ENCODE data around the gene CCDC71.
A peak's percentile ranks its signal among the peaks of the same experiment; 100 is the strongest.

The CCDC71 gene

DNA sequence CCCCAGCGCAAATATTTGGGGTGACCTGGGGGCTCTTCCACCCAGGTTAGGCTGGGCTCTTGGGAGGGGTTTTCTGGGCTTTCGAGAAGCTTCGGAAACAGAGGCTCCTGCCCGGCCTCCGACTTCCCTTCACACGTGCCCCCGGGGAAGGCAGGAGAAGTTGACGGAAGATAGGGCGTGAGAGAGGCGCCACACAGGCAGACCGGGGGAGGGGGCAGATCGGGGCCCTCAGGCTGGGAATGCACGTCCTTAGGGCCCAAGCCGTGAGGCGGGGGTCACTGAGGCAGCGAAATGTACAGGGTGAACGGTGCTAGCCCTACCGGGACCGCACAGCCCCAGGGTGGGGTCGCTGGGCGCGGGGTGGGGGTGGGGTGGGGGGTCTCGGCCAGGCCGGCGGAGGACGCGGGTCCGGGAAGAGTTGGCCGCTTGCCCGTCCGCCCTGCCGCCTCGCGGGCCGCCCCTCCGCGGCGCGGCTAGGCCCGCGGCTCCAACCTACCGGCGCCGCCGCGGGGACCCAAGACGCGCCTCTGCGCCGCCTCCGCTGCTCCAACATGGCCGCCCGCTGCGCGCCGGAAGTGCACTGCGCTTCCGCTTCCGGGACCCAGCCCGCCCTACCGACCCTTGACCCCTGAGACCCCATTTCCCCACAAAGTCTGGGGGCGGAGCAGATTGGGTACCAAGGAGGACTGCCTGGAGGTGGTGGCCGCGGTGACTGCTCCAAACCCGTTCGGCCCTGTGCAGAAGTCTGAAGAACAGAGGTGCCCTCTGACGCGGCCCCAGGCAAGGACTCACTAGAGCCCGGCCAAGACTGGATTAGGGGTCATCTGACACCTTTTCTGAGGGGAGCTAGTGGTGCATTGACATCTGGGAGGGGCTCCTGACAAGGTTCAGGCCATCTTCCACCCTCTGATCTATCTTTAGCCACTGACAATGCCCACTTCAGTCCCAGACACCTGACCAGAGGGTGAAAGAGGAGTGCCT, at the start of gene CCDC71:
Gene CCDC71, minus strand, starts transcription at position 561 of the 981 bp plus-strand sequence. CDS start 2,123 bp downstream, outside the sequence.
- DNase-seq: peak in 54 of 58 donors; percentile 13 to 80 (median 50)

DNA sequence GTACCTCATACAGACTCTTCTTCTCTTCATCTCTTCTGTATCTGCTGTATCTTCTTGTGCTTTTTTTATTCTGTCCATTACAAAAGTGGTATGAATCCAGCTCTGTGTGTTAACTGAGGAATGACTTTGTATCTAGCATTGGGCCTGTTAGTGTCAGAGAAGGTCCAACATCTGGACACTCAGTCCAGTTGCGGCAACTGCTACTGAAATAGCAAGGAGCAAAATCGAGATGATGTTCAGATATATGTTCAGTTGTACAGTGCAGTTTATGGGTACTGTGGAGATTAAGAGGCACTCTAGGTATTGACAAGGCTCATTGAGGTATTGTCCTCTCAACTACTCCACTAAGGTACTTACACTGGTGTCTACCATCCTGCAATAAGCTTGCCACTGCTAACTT, 47.9 kb upstream of the CCDC71 start:
- DNase-seq: no peak

DNA sequence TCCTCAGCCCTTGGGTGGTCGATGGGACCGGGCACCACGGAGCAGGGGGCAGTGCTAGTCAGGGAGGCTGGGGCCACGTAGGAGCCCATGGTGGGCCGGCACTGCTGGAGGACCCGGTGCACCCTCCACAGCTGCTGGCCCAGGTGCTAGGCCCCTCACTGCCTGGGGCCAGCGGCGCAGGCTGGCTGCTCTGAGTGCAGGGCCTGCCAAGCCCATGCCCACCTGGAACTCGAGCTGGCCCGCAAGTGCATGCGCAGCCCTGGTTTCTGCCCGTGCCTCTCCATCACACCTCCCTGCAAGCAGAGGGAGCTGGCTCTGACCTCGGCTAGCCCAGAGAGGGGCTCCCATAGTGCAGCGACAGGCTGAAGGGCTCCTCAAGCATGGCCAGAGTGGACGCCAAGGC, 47.4 kb upstream of the CCDC71 start:
- no peak for DNase-seq

DNA sequence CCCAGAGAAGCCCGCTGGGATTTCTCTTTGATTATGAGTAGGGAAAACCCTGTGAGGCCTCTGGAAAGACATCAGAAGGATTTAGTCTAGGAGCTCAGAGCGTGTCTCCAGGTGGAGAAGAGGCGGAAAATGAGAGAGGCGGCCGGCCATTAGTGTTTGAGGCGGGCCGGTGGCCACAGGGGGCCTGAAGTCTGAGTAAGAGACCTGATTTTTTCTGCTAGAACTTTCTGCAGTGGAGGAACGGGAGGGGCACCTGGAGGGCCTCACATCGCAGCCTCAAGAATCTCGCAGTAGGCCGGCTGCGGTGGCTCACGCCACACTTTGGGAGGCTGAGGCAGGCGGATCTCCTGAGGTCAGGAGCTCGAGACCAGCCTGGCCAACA, 33.8 kb upstream of the CCDC71 start:
- DNase-seq: no peak

DNA sequence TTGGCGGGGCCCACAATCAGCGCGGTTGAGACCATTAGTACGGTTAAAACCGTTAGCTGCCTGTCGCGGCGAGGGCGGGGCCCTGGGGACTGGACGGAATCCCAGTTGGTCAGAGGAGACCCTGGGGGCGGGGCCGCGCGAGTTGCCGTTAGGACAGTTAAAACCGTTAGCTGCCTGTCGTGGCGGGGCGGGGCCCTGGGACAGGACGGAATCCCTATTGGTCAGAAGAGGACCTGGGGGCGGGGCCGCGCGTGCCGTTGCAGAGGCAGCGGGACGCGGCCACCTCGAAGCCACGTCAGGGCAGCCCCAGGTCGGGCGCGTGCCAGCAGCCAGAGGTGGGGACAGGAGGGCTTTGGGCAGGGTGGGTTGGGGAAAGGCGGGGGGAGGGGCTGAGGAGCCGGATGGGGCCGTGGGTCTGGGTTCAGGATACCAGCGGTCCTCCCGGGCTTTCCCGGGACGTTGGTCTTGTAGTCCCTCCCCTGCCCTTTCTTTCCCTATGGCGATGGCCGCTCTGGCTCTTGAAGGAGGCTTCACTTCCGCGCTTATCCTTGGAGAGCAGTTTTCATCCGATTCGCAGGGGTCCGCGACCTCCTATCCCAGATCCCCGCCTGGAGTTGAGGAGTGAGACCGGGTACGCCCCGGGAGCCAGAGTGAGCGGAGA, 33.2 kb upstream of the CCDC71 start:
- DNase-seq: peak in 49 of 58 donors; percentile 6 to 77 (median 47)

DNA sequence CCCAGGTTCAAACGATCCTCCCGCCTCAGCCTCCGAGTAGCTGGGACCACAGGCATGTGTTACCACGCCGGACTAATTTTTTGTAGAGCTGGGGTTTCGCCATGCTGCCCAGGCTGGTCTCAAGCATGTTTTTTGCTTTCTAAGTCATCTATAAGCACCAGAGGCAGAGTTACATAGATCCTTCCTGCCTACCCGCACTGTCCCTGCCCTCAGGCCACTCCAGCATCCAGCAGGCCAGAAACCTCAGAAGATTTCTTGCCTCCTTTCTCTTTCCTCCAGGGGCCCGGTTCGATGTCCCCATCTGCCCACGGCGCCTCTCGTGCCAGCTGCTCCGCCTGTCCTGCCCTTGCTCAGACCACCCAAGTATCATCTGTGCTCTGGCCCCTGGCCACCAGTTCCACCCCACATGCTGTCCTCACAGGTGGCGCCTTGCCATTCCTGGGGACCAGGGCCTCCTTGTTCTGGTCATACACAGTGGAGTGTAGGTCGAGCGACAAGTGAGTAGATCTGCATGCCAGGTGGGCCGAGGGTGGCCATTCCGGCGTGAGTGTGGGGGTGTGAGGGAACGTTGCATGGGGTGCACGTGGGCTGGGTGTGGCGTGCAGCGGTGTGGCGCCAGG, 32.6 kb upstream of the CCDC71 start:
- no peak for DNase-seq

DNA sequence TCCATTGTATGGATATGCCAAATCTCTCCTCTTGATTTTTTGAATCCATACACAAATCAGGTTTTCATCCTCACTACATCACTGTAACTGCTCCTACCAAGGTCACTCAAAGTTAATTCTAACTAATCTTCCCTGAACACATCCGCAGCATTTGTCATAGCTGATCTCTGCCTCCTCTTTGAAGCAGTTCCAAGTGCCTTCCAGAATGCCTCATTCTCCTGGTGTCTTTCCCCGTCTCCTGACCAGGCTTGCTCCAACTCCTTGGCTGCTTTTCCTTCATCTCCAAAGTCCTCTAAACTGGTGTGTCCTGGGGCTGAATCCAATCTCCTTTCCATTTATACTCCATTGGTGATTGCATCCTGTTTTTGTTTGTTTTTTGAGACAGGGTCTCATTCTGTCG, 32.0 kb upstream of the CCDC71 start:
- no peak for DNase-seq

DNA sequence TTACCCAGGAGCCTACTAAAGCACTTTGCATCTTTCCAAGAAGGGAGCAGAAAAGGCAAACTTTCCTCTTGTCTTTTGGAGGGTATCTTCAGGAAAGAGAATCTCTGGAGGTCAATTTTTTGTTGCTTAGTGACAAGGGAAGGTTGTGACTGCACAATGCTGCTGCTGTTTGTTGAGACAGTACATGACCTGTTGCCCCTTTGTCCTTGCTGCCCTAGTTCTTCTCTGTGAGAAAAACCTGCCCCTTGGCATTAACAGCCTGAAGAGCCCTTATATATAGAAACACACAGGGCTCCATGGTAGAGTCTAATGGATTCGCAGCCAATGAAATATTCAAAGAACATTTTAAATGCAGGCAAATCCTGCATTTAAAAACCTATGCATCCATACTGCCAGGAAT, 25.6 kb upstream of the CCDC71 start:
- DNase-seq: no peak

DNA sequence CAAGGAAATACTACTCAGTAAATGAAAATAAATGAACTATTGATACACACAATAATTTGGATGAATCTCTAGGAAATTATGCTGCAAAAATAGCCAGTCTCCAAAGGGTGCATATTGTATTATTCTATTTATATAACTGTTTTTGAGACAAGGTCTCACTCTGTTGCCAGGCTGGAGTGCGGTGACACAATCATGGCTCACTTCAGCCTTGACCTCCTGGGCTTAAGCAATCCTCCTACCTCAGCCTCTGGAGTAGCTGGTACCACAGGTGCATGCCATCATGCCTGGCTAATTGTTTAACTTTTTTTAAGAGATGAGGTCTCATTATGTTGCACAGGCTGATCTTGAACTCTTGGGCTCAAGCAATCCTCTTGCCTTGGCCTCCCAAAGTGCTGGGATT, 17.7 kb upstream of the CCDC71 start:
- DNase-seq: no peak

DNA sequence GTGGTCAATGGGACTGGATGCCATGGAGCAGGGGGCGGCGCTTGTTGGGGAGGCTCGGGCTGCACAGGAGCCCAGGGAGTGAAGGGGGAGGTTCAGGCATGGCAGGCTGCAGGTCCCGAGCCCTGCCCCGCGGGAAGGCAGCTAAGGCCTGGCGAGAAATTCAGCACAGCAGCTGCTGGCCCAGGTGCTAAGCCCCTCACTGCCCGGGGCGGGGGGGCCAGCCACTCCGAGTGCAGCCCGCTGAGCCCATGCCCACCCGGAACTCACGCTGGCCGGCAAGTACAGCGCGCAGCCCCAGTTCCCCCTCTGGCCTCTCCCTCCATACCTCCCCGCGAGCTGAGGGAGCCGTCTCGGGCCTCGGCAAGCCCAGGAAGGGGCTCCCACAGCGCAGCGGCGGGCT, 16.6 kb upstream of the CCDC71 start:
- DNase-seq: no peak

DNA sequence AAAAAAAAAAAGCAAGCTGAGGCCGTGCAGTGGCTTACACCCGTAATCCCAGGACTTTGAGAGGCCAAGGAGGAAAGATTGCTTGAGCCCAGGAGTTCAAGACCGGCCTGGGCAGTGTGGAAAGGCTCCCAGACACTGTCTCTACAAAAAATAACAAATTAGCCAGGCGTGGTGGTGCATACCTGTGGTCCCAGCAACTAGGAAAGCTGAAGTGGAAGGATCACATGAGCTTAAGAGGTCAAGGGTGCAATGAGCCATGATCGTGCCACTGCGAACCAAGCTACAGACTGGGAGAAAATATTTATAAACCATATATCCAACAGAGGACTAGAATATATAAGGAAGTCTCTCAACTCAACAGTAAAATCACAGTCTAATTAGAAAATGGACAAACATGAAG, 15.2 kb upstream of the CCDC71 start:
- no peak for DNase-seq

DNA sequence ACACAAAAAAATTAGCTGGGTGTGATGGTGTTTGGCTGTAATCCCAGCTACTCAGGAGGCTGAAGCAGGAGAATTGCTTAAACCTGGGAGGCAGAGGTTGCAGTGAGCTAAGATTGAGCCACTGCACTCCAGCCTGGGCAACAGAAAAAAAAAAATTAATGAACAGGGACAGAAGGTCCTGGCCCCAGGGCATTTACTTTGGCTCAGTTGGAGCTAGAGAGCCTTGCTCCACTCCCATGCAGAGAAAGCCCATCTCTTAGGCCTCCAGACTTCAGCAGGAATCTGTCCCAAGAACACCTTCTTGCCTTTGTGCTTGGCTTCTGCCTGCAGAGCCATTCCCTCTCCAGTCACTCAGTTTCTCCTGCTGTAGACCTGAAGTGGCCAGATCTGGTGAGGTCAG, 14.0 kb upstream of the CCDC71 start:
- no peak for DNase-seq

DNA sequence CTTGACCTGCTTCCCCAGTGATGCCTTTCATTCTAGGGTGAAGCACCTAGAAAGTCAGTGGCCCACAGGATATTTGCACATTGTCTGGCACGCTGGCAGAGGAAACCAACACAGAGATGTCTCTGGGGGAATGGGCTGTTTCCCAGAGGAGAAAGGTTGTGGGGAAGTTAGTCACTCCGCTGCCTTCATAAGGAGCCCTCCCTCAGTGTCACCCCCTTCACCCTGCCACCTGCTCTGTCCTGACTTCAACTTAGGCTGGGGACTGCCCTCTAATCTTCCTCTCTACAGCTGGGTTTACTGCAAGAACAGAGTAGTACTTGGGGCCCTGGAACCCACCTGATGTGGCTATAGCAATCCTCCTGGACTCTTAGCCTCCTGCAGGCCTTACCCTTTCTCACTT, 10.9 kb upstream of the CCDC71 start:
- DNase-seq: no peak

DNA sequence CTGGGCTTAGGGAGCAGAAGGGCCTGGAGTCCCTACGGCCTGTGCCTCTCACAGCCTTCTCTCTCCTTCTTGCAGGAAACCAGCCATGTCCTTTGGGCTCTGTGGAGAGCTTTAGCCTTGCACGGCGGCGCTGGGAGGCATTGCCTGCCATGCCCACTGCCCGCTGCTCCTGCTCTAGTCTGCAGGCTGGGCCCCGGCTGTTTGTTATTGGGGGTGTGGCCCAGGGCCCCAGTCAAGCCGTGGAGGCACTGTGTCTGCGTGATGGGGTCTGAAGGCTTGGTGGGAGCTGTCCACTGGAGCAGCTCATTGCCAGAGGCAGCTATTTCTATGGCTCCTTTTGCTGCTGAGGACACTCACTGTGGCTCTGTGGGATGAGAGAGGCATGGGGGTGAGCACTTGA, 9.4 kb upstream of the CCDC71 start:
- no peak for DNase-seq

DNA sequence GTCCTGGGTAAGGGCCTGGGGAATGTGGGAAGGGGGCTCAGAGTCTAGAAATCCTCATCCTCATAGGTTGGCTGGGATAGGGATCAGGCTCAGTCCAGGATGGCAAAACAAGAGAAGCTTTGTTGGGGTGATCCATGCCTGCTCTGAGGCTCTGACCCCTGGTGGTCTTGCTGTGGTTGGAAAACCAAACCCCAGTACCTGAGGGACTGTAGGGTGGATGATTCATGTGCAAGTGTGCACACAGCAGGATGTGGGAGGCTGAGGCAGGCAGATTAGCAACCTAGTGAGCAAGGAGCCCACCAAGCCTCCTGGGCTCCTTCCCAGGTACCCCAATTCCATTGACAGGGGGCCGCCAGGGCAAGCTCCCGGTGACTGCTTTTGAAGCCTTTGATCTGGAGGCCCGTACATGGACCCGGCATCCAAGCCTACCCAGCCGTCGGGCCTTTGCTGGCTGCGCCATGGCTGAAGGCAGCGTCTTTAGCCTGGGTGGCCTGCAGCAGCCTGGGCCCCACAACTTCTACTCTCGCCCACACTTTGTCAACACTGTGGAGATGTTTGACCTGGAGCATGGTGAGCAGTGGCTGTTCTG, 8.4 kb upstream of the CCDC71 start:
- DNase-seq: no peak

DNA sequence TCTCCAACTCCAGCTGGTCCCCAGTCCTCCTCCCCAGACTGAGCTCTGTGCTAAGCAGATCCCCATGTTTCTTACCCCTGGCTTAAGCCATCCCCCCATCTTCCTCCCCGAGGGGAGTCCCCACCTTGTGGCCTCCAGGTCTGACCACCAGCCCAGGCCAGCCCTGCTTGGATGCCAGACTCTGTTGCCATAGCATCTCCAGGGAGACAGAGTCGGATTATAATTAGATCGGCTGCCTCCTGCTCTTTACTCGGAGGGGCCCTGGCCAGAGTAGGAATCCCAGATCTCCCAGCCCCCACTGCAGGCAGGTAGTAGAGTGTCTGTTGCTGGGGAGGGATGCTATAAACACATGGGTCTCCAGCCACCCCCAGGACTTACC, 7.7 kb upstream of the CCDC71 start:
- peak in 3 of 58 donors; percentile 4 to 20 (median 6) for DNase-seq

DNA sequence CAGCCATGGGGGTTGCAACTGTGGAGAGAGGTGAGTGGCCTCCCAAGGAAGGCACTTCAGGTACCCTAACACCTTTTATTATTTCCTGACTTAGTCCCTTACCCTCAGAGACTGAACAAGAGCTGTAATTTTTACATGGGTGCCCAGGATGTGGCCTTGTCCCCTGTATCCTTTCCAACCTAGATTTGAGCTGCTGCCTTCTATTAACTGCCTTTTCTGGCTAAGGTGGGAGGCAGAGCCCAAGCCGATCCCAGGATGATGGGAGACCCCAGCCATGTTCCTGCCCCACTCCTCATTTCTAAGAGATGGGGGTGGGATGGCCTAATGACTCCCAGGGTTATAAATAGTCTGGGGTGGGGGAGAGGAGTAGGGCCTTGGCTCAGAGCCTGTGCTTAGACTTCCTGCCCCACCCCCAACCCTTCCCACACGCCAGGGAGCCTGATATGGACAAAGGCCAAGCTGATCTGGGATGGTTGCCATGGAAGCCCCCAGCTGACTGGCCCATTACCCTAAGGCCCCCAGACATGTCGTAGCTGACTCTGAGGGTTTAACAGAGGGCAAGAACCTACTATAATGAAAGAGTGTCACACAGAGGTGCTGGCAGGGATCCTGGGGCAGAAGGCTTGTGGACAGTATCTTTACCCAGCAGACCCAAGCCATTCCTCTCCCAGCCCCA, 7.1 kb upstream of the CCDC71 start:
- DNase-seq: peak in 2 of 58 donors; percentile 25 to 57

DNA sequence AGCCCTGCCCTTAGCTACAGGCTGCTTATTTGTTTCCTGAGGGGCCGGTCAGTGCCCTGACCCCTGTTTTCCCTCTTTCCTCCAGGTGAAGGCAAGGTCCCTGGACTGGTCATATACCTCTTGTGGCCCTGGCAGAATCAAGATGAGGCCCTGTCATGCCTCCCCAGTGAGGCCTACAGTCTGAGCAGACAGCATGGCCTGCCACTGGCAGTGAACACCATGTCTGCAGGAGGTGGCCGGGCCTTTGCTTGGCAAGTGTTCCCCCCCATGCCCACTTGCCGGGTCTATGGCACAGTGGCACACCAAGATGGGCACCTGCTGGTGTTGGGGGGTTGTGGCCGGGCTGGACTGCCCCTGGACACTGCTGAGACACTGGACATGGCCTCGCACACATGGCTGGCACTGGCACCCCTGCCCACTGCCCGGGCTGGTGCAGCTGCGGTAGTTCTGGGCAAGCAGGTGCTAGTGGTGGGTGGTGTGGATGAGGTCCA, 6.5 kb upstream of the CCDC71 start:
- peak in 2 of 58 donors; percentile 6 to 11 for DNase-seq

DNA sequence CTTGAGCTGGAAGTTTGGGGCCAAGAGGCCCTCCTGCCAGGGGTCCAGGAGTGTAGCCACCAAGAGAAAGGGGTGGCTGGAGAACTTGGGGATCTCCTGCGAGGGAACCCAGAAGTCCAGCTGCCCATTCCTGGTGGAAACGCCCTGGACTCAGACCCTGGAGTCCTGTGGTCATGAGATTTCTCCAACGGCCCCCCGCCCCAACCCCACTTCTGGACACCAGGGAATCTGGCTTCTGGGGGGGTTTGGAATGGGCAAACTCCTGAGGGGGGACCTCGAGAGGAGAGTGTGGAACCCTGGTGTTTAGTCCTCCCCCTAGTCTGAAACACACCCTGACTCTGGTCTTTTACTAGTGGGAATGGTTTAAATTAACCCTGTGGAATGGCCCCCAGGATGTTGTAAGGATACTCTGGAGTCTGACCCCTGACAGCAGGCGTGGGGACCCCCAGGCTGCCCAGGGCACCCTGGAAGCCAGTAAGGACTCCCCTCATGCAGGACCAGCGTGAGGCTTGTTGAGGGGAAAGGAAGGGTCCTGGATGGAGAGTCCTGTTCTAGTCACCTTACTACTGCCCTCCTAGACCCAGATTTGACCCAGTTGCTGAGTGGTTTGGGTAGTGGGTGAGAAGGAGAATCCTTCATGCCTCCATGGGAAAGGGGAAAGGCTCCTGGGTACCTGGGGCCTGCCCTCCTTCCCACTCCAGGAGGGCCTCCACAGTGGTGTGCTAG, 5.8 kb upstream of the CCDC71 start:
- no peak for DNase-seq

DNA sequence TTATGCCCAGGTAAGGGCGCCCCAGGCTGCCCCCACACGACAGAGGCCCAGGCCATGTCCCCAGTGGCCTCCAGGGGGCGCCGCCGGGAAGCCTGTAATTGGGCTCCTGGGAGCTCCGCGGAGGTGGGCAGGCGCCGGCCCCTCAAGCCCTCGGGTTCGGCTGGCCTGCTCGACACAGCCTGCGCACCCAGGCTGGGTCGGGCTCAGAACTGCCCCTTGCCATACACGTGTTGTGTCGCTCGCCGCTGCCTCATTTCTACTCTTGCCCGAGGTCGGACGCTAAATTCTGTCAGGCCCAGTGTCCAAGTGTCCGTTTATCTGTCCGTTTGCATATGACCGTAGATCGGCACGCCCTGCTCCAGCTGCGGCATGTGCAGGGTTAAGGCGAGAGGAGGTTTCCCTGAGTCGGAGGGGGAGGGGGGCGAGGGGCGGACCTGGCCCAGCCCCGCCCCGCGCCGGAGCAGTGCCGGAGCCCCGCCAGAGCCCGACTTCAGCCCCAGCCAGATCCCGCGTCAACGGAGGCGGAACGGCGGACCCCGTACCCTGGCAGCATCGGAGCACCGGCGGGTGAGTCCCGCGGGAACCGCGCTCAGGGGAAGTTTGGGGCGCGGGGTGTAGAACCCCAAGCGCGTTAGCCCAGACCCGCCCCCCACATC, 5.1 kb upstream of the CCDC71 start, which contains the start of gene KLHDC8B:
Gene KLHDC8B, plus strand, starts transcription at position 480 of the 656 bp plus-strand sequence. CDS start 1,172 bp downstream, outside the sequence.
- DNase-seq: peak in 55 of 58 donors; percentile 30 to 87 (median 62)

Data from anterior cingulate cortex (tissue), 58 donors.